ENCODE data around the gene DCTN3.

DCTN3 gene

GRCh38 chr9:34623374-34624235 lies 3.3 kb upstream of the DCTN3 start:
- no peak for DNase-seq (ENCODE audit: low read depth)

- DNase-seq (ENCODE audit: low read depth): no peak
Observed at GRCh38 chr9:34615132-34615531, 5.2 kb downstream of the DCTN3 start.

DNA sequence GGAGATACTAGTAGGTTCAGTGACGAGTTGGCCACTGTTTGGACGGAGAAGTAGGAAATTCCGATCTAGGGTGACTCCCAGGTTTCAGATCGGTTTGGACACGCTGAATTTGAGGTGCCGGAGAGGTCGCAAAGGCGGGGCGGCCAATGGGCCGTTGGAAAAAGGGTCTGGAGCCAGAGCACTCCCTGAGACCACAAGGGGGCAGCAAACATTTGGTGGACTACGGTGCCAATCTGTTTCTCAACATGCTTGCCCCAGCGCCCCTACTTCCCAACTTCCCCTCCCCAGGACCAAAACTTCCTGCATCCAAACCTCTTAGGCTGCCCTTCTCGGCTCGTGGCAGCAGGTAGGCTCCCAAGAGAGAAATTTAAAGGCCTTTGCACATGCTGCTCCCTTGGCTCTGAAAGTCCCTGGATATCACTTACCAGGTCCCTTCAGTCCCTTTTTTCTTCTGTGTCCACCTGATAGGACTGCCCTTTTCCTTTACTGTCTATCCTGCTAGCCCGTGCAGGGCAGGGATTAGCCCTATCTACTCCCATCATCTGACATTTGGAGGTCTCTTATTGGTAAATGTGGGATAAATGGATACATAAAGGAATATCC lies 7.4 kb downstream of the DCTN3 start:
- peak; percentile 55 for DNase-seq (ENCODE audit: low read depth)

DNA sequence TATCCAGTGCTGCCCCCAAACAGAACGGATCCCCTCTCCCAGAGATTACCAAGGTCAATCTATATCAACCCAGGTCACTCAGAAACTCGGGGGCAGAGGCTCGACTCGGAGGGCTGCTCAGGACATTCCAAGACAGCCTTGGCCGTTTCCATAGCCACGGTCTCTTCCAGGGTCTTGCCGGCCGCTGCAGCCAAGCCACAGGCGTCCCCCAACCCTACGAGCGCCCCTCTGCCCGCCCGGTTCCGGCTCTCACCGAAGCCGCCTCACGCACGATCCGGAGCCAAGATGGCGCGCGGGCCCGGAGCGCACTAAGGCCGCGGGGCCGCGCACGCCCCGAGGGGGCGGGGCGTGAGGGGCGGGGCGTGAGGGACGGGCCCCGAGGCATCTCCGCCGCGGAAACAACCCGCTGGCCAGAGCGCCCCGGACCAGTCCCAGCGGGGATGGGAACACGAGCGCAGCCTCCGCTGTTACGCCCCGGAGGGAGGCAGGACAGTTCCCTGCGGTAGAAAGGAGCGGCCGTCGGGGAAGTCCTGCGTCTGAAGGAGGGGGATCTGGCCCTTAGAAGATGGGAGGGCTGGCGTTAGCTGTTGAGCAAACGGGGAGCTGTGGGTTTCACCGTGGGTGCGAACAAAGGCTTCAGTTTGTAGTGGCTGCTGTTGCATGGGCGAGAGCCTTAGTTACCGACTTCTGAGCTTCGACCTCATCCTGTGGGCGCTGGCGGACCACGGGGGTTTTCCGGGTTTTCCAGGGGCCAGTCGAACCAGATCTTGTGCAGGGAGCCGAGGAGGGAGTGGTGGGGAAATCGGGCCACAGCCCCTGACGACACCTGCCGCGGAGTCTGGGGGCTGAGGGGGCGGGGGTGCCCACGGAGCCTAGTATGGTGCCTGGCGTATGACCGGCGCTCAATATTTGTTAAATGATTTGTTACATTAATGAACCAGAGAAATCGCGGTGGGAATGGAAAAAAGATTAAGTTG lies 8.2 kb downstream of the DCTN3 start, which contains the start of gene RPP25L:
TSS of gene RPP25L (minus strand) at position 287 of the 977 bp plus-strand sequence. CDS start 801 bp downstream, outside the sequence.
- peak; percentile 80 for DNase-seq (ENCODE audit: low read depth)

GRCh38 chr9:34611251-34611810 lies 9.0 kb downstream of the DCTN3 start:
- DNase-seq (ENCODE audit: low read depth): no peak

DNA sequence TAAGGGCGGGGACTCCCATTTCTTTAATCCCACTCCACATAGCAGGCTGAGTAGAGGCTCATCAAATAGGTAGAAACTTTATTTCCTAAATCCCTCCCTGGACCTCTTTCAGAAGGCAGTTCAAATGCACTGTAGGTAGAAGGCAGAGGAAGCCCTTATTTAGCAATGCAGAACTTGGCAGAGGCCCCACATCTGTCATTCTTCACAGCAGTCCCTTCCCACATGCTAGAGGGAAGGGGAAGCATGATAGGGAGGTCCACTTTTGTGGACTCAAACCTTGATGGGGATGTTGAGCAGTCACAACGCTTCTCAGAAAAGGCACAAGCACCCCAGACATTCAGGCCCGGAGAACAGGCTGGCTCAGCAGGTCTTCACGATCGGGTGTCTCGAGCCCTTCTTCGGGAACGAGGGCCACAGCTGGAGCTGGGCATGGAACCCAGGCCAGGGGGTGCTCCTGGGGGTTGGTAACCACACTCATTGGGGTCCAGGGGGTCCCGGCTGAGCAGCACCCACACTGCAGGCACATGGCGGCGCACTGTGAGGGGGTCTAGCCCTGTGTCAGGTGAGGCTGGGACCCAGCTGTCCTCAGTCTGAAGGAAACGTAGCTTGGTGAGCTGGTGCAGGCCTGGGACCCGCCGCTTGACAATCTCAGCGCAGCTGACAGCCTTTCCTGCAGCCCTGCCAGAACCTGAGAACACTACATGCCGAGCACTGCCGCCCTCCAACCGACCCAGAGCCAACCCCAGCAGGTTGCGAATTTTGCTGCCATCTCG lies 9.7 kb downstream of the DCTN3 start:
- DNase-seq (ENCODE audit: low read depth): no peak

GRCh38 chr9:34607331-34607730 lies 13.0 kb downstream of the DCTN3 start:
- no peak for DNase-seq (ENCODE audit: low read depth)

- DNase-seq (ENCODE audit: low read depth): no peak
Observed at GRCh38 chr9:34606905-34607304, 13.4 kb downstream of the DCTN3 start.

DNA sequence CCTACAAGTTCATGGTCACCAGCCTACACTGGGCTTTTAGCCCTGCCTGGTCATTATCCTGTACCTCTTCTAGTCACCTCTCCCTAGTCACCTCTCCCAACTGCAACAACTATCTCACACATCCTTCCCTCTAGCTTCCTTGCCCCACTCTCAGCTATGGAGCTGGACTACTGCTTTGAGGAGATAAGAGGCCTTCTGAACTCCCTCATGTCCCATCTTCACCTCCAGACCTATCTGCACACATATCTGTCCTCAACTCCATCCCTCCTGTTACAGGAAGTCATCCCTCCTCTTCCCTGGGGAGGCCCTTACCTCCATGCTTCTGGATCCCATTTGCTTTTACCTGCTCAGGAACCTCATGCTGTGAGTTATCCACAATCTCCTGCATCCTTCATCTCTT lies 14.1 kb downstream of the DCTN3 start:
- no peak for DNase-seq (ENCODE audit: low read depth)

- DNase-seq (ENCODE audit: low read depth): peak; percentile 67
Observed at GRCh38 chr9:34603610-34604231, 16.6 kb downstream of the DCTN3 start.

DNA sequence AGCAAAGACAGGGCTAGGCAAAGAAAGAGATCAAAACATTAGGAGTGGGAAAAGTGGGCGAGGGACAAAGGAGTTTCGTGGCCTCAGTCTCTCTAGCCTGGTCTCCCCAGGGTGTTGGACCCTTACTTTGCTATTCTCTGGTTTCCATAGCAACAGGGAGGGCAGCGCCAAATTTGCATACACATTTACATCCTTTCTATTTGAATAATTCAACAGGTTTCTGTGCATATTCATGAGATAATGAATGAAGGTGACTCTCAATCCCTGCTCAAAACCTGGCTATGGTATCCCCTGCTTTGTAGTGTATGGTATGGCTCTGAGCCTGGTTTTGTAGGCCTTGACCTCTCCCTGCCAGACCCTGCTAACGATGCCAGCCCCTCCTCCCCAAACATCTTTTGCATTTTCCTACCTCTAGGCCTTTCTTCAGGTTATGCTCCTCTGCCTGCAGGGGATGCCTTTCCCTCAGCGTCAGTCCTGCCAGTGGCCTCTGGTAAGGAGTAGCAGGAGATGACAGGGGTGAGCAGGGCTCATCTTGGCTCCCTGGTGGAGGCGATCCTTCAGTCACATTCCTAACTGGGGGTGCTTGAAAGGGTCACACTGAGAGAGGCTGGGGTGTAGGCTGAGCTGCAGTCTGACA lies 18.2 kb downstream of the DCTN3 start:
- DNase-seq (ENCODE audit: low read depth): no peak

DNA sequence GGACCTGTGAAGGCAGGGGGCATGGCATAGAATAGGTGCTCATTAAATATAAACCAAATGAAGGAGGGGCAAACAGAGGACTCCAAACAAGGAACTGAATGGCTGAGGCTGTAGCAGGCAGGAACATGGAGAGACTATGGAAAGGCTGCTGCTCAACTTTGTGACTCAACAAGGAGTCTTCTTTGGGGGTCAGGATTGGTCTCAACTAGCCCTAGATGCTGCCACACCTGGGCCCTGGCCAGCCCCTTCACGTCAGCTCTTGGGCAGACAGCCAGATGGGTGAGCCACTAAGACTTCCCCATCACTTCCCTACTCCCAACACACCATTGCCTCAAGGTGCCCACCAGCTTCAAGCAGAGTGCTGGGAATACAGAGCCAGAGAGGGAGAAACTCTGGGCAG lies 19.4 kb downstream of the DCTN3 start:
- DNase-seq (ENCODE audit: low read depth): no peak

DNA sequence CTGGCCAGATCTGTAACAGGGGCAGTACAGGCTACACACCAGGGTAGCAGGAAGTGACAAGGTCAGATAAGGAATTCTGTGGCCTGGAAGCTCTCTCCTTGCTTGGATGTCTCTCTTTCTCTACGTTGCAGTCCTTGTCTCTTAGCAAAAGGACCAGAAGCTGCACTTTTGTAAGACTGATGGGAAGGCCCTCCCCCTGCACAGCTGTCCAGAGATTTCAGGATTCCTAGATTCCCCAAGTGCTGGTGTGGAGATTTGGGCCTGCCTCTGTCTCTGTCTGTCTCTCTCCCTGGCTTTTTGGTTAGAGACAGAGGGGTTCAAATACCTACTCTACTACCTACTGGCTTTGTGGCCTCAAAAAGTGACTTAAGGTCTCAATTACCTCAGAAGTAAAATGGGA lies 20.7 kb downstream of the DCTN3 start:
- DNase-seq (ENCODE audit: low read depth): no peak

GRCh38 chr9:34594177-34594576 lies 26.1 kb downstream of the DCTN3 start:
- DNase-seq (ENCODE audit: low read depth): no peak

DNA sequence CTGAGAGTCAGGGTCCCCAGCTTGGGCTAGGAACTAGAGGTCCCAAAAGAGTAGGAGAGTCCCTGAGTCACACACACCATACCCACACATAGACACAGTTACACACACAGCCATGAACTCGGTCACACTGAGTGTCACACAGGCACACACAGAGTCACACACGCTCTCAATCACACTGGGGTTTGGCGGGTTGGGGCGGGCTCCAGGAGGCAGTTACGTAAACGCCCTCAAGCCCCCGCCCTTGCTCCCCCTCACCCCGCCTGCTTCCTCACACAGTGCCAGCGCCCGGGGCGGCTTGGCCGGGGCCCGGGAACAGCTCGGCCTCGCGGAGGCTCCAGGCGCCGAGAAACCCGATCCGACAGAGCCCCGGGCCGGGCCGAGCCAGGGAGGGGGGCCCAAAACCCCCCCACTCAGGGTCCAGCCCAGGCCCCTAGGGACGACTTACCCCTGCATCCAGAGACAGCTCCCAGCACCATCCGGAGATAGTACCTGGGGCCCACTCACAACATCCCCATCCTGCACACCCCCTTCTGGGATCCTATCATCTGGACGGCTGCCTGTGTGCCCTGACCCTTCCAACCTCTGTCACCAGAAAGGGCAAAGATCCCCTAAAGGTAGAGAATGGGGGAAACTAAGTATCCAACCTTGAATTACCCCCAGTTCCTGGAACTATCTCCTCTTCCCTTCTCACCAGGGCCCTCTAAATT lies 27.2 kb downstream of the DCTN3 start:
- no peak for DNase-seq (ENCODE audit: low read depth)

- DNase-seq (ENCODE audit: low read depth): no peak
Observed at GRCh38 chr9:34591917-34592866, 28.1 kb downstream of the DCTN3 start.

DNA sequence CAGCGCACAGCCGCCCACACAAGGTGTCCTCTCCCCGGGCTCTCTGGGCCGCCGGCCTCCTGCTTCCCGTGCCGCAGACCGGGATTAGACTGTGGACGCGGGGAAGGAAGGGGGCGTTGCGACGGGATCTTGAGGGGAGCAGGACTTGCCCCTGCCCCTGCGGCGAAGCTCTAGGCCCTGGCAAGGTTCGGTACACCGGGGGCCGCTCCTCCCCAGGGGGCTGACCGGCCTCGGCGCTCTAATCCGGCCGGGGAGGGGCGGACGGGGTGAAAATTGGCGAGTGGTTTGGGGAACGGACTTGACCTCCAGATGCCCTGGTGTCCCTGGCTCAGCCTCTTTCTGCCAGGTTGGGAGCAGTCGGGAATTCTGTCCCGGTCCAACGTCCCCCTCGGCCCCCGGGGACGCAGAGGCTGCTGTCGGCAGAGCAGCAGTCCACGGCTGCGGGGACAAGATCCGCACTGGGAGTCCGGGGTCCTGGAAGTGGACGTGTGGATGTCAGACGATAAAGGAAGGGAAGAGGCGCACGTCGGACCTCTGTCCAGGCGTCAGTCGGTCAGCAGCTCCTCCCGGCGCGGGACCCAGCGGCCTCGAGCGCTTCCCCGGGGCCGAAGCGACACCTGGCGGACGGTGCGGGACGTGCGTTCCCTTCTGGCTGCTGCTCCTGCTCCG lies 28.9 kb downstream of the DCTN3 start:
- peak; percentile 59 for DNase-seq (ENCODE audit: low read depth)
